GM19240 (cell line): ENCODE data around the gene ARPC2.
"Not testable (repeated sequence)": the region's sequence is repeated elsewhere in the genome, so short reads cannot be mapped to it uniquely, and the experiment has no call there.

Source experiments
- DNase-seq: peaks from one replicate; pipeline ENCODE4 v3.0.0; 2011; ENCODE audit warnings: low spot score; ENCODE audit not compliant: insufficient read length

Gene ARPC2

DNA sequence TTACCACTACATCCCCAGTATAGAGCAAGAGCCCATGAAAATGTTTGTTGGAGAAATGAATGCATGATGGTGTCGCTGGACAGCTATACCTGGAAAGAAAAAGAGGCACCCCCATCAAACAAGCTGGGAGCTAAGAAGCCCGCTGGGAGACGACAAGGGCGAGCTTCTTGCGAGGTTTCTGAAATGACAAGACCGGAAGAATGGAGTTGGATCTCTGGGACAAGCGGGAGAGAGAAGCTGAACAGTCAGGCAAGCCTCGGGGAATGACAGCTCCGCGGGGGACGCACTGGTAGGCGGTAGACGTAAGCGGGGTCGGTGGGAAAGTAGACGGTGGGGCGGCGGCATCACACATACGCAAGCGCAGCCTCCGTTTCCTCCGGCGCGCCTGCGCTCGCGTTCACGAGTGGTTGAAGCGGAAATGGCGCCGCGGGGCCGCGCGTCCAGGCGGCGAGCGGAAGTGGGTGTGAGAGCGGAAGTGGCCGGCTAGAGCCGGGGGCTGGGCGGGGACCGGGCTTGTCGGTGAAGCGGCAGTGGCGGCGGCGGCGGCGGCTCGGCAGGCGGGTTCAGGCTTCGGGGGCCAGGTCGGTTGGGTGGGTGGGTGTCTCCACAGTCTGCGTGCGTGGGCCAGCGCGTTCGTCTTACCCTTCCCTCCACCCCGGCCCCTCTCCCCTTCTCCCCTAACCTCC, at the start of gene ARPC2:
Gene ARPC2, plus strand, starts transcription at position 516 of the 686 bp plus-strand sequence. CDS start 282 bp downstream, outside the sequence.
- DNase-seq = peak; percentile 86

DNA sequence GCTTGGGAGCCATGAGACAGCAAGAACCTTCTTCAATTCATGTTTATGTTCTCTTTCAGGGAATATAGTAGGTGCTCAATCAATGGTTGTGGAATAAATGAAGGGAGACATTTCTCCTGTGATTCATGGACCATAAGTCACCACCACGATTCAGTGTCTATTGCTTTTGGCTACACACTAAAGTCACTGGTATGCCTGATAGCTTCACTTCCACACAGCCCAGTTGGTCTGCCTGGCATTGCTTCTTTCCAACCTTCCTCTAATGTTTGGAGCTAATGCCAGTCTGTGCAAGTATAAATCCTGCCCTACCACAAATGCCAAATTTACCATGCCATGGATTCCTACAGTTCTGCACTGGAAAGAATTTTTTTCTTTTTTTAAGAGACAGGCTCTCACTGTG, 49.0 kb upstream of the ARPC2 start:
- no peak for DNase-seq

GRCh38 chr2:218168635-218169462, 48.1 kb upstream of the ARPC2 start:
- DNase-seq = peak; percentile 68

DNA sequence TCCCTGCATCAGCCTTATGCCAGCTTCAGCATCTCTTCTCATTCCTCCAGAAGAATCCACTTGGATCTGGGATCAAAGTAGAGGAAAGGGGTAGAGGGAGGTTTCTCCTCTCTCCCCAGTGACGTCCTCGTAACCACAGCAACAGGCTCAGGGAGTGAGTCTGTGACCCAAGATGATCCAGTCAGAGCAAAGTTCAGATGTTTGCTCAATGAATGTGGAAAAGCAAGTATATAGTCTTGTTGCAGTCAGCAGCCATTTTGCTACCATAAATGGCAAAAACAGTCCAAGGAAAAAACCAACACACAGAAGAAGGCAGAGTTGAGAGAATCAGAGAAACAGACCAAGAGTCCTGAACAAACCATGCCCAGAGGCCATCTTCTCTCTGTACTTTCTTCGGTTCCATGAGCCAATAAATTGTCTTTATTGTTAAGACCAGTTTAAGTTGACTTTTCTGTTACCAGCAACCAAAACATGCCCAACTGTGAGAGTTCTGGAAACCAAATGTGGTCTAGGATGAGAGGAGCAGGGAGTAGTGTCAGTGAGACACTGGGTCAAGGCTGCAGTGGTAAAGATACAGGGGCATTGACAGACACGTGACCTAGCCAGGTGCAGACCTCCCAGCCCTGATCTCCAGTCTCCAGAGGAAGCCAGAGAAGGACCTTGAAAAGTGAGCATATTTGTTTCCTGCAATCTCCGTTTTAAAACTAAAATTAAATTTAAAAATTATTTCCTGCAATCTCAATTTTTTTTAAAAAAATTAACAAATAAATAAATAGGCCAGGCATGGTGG, 47.0 kb upstream of the ARPC2 start:
- DNase-seq = no peak

DNA sequence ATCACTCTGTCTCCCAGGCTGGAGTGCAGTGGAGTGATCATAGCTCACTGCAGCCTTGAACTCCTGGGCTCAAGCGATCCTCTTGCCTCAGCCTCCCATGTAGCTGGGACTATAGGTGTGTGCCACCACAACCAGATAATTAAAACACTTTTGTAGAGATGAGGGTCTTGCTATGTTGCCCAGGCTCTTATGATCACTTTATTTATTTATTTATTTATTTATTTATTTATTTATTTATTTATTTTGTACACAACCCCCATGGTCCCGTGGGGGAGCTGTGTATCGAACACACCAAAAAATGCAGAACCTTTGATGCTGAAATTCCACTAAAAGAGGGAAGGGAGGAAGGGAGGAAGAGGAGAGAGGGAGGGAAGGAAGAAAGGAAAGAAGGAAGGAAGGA, 45.2 kb upstream of the ARPC2 start:
- not testable (repeated sequence) for DNase-seq

DNA sequence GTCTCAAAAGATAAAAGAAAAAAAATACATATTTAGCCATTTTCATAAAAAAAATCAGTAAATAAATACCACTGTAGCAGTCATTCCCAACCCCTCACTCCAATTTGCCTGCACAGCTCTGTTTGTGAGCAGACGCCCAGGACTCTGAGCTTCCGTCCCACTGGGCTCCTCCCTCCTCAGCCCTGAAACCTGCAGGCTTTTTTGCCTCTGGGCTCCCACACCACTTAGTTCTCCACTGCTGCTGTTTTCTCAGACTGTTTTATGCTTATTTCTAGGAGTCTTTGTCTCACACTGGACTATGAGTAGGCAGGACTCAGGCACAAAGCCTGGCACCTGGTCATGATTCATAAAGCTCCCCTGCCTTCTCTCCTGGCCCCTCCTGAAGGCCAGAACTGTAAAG, 44.1 kb upstream of the ARPC2 start:
- no peak for DNase-seq

DNA sequence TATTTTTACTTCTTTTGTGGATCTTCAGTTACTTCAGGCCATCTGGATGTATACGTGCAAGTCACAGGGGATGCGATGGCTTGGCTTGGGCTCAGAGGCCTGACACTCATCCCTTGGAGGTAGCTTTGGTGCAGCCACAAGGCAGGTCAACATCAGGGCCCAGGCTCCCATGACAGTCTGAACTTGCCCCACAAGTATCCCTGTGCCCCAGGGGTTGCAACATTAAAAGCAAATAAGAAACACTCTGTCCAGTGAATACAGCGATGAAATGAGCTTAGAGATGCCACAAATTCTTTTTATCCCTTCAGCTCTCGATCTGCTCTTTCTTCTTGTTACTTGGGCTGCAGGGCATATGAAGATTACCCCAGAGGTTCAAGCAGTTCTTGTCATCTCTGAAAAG, 37.2 kb upstream of the ARPC2 start:
- DNase-seq = no peak

DNA sequence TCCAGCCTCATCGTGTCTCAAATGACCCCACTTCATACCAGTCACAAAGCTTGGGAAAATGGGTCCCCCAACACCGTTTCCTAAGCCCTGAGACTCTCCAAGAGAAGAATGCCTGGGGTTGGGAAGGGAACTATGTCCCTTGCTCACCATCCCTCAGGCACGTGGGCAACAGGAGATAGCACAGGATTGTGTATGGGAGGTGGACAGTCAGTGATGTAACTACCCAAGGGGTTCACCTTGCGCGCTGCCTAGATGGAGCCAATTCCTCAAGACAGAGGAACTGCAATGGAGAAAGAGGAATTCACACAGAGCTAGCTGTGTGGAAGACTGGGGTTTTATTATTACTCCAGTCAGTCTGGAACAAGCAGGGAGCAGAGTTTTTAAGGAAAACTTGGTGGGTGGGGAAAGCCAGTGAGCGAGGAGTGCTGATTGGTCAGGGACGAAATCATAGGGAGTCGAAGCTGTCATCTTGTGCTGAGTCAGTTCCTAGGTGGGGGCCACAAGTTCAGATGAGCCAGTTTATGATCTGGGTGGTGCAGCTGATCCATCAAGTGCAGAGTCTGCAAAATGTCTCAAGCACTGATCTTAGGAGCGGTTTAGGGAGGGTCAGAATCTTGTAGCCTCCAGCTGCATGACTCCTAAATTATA, 36.4 kb upstream of the ARPC2 start:
- DNase-seq = no peak

- no peak for DNase-seq
Measured at GRCh38 chr2:218184331-218184730, 32.7 kb upstream of the ARPC2 start.

GRCh38 chr2:218186355-218186766, 30.6 kb upstream of the ARPC2 start:
- DNase-seq = peak; percentile 39

DNA sequence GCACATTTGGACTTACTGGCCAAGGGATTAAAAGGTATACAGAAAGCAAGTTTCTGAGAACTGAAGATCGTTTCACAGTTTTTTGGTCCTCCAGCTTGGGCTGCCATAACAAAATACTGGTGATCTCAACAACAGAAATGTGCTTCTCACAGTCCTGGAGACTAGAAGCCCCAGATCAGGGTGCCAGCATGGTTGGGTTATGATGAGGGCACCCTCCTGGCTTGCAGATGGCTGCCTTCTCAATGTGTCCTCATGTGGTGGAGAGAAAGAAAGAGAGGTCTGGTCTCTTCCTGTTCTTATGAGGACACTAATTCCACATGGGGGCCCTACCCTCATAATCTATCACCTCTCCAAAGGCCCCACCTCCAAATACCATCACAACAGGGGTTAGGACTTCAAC, 30.1 kb upstream of the ARPC2 start:
- no peak for DNase-seq

DNA sequence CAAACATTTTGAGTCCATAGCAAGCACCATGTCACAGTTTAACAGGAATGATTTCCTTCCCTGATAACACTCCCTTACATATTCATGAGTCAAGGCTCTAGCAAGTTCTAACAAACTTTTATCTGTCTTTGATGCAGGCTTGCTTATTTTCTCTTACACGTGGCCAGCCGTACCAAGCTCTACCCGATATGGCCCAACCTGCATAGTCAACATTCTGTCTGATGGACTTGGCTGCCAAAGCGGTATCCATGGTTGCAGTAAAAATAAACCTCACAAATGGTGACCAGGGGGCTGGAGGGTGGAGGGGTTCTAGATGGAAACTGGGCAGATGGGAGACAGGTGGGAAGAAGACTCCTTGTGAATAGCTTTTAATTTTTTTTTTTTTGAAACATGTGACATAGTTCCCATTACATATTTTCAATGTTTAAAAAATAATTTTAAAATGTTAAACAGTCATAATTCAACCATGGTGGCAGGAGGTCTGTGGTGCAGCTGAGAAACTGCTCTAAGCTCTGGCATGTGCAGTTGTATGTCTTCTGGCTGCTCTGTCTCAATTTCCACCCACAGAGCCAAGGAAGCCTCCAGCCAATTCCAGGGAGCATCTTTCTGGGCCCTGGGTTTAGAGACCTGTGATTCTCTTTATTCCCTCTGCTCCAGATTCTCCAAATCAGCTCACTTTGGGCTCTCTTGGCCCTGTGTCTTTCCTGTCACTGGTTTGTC, 29.5 kb upstream of the ARPC2 start:
- DNase-seq = no peak

- no peak for DNase-seq
Measured at GRCh38 chr2:218188528-218188927, 28.5 kb upstream of the ARPC2 start.

DNA sequence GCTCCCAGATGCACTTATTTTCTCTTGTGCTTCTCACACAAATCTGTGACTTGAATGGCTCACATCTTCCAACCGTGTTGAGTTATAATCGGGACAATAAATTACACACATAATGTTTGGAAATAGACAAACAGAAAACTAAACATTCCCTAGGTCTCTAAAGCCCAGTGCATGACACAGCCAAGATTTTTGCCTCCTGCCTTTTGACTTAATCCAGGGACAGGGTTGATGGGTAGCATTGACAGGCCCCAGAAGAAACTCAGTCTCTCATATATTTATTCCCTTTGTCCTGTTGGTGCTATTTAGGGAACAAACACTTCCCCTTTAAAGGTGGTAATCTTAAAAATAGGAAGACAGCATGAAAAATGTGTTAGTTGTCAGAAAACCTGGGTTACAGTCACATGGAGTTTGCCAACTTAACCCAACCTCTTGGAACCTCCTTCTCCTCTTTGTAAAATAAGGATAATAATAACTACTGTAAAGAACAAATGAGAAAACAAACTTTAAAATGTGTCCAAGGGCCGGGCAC, 24.0 kb upstream of the ARPC2 start:
- no peak for DNase-seq

GRCh38 chr2:218193701-218194100, 23.3 kb upstream of the ARPC2 start:
- DNase-seq = no peak

- DNase-seq = no peak
Measured at GRCh38 chr2:218194880-218195279, 22.1 kb upstream of the ARPC2 start.

- no peak for DNase-seq
Measured at GRCh38 chr2:218196974-218197373, 20.0 kb upstream of the ARPC2 start.

DNA sequence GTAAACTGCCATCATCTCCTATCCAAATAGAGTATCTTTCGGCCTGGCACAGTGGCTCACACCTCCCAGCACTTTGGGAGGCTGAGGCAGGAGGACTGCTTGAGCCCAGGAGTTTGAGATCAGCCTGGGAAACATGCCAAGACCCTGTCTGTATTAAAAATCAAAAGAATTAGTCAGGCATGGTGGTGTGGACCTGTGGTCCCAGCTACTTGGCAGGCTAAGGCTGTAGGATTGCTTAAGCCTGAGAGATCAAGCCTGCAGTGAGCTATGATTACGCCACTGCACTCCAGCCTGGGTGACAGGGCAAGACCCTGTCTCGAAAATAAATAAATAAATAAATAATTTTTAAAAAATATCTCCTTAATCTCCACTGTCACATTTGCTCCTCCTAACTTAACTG, 14.7 kb upstream of the ARPC2 start:
- DNase-seq = no peak

- DNase-seq = no peak
Measured at GRCh38 chr2:218209078-218209477, 7.9 kb upstream of the ARPC2 start.

DNA sequence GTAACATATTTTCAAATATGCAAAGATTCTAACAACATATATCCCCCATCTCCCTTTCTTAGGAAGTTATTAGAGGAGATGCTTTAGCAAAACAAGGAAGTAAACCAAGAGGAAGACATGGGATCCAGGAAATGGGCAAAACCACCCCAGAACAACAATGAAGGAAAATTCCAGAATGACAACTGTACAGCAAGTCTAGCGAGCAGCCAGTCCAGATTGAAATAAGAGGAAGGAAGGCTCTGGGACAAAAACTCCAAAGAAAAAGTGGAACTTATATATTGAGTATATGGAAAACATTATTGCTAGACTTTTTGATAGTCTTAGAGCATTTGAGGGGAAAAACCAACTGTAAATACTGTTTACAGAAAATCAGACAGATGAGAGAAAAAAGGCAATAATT, 2.9 kb upstream of the ARPC2 start:
- DNase-seq = no peak

GRCh38 chr2:218216336-218216673, 684 bp upstream of the ARPC2 start:
- no peak for DNase-seq
